HL-60 (cell line): Measurements from ENCODE around the gene TRAM2.

Experiments used
- DNase-seq, 2 experiments: peaks; one replicate each; pipeline ENCODE4 v3.0.0-alpha.2; 2010 to 2020; ENCODE audit warnings: low read depth in 1 of 2, low spot score in 1 of 2
- H3K27ac ChIP-seq: fragments of 250-450 bp; sonication (Bioruptor Pico); replicated peaks from 2 replicates; pipeline ENCODE4 v1.5.1; 2020; ENCODE audit warnings: mild to moderate bottlenecking, moderate library complexity
- H3K27me3 ChIP-seq: fragments of 250-450 bp; sonication (Bioruptor Pico); 2 replicates; pipeline ENCODE4 v1.5.1; 2021; ENCODE audit warnings: mild to moderate bottlenecking, moderate library complexity; ENCODE audit not compliant: insufficient read depth, poor library complexity, severe bottlenecking
- H3K4me3 ChIP-seq: replicated peaks from 2 replicates; pipeline ENCODE4 v1.5.1; 2011; ENCODE audit warnings: mild to moderate bottlenecking, control low read depth, low read length; ENCODE audit not compliant: insufficient read depth
- GABPA ChIP-seq: IDR thresholded peaks from 2 replicates; pipeline ENCODE4 v1.6.1; 2012; ENCODE audit warnings: low read depth
- POLR2AphosphoS5 ChIP-seq: IDR thresholded peaks from 2 replicates; pipeline ENCODE4 v1.6.1; 2012; ENCODE audit warnings: low read depth
- SPI1 ChIP-seq: IDR thresholded peaks from 2 replicates; pipeline ENCODE4 v1.6.1; 2012; ENCODE audit warnings: low read depth, mild to moderate bottlenecking, borderline replicate concordance
- TF ChIP-seq, protein P1 (sequence below): IDR thresholded peaks from 2 replicates; pipeline ENCODE4 v1.6.1; 2012; ENCODE audit warnings: low read depth; ENCODE audit not compliant: insufficient replicate concordance
- TF ChIP-seq, protein P2 (sequence below): IDR thresholded peaks from one replicate; pipeline ENCODE4 v1.5.1; 2011; ENCODE audit warnings: low read length, control low read depth, inconsistent platforms; ENCODE audit not compliant: insufficient read depth

TRAM2 gene

GRCh38 chr6:52527436-52527835 lies 49.4 kb downstream of the TRAM2 start:
- TF ChIP-seq, protein P1, sequence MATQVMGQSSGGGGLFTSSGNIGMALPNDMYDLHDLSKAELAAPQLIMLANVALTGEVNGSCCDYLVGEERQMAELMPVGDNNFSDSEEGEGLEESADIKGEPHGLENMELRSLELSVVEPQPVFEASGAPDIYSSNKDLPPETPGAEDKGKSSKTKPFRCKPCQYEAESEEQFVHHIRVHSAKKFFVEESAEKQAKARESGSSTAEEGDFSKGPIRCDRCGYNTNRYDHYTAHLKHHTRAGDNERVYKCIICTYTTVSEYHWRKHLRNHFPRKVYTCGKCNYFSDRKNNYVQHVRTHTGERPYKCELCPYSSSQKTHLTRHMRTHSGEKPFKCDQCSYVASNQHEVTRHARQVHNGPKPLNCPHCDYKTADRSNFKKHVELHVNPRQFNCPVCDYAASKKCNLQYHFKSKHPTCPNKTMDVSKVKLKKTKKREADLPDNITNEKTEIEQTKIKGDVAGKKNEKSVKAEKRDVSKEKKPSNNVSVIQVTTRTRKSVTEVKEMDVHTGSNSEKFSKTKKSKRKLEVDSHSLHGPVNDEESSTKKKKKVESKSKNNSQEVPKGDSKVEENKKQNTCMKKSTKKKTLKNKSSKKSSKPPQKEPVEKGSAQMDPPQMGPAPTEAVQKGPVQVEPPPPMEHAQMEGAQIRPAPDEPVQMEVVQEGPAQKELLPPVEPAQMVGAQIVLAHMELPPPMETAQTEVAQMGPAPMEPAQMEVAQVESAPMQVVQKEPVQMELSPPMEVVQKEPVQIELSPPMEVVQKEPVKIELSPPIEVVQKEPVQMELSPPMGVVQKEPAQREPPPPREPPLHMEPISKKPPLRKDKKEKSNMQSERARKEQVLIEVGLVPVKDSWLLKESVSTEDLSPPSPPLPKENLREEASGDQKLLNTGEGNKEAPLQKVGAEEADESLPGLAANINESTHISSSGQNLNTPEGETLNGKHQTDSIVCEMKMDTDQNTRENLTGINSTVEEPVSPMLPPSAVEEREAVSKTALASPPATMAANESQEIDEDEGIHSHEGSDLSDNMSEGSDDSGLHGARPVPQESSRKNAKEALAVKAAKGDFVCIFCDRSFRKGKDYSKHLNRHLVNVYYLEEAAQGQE, result no peak
- TF ChIP-seq POLR2AphosphoS5, result no peak
- no peak for TF ChIP-seq SPI1
- TF ChIP-seq, protein P2, sequence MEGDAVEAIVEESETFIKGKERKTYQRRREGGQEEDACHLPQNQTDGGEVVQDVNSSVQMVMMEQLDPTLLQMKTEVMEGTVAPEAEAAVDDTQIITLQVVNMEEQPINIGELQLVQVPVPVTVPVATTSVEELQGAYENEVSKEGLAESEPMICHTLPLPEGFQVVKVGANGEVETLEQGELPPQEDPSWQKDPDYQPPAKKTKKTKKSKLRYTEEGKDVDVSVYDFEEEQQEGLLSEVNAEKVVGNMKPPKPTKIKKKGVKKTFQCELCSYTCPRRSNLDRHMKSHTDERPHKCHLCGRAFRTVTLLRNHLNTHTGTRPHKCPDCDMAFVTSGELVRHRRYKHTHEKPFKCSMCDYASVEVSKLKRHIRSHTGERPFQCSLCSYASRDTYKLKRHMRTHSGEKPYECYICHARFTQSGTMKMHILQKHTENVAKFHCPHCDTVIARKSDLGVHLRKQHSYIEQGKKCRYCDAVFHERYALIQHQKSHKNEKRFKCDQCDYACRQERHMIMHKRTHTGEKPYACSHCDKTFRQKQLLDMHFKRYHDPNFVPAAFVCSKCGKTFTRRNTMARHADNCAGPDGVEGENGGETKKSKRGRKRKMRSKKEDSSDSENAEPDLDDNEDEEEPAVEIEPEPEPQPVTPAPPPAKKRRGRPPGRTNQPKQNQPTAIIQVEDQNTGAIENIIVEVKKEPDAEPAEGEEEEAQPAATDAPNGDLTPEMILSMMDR, result no peak
- TF ChIP-seq GABPA, result no peak

DNA sequence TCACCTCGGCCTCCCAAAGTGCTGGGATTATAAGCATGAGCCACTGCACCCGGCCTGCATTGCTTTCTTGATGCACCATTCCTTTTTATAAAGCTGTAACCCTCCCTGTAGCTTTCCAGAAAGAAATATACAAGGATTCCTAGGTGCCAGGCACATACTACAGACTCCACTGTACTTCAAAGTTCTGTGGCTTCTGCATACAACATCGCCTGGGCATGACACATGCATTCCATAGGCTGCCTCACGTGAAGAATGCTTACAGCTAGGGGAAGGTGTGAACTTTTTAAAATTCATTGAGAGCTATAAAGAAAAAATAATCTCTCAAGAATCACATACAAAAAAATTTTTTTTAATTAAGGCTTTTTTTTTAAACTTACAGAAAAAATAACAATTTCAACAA lies 50.2 kb downstream of the TRAM2 start:
- Histone ChIP-seq H3K4me3 (no peak overlapping the region), H3K27me3 (no peaks in the 10 kb centered on the region), H3K27ac (no peak overlapping the region)
- no peak for DNase-seq
- no peak for TF ChIP-seq SPI1
- TF ChIP-seq POLR2AphosphoS5, result no peak
- TF ChIP-seq GABPA, result no peak
- TF ChIP-seq, protein P2, result no peak
- TF ChIP-seq, protein P1, result no peak

More at GRCh38 chr6:52527436-52527835, 49.4 kb downstream of the TRAM2 start:
- Histone ChIP-seq H3K4me3 (no peak overlapping the region), H3K27me3 (no peaks in the 10 kb centered on the region), H3K27ac (no peak overlapping the region)
- DNase-seq, result no peak

- no peak for DNase-seq
- H3K27ac ChIP-seq, result no peak overlapping the region
- H3K27me3 ChIP-seq, result no peaks in the 10 kb centered on the region
- no peak for TF ChIP-seq SPI1
- H3K4me3 ChIP-seq, result no peak overlapping the region
Measured at GRCh38 chr6:52524918-52525317, 51.9 kb downstream of the TRAM2 start.

DNA sequence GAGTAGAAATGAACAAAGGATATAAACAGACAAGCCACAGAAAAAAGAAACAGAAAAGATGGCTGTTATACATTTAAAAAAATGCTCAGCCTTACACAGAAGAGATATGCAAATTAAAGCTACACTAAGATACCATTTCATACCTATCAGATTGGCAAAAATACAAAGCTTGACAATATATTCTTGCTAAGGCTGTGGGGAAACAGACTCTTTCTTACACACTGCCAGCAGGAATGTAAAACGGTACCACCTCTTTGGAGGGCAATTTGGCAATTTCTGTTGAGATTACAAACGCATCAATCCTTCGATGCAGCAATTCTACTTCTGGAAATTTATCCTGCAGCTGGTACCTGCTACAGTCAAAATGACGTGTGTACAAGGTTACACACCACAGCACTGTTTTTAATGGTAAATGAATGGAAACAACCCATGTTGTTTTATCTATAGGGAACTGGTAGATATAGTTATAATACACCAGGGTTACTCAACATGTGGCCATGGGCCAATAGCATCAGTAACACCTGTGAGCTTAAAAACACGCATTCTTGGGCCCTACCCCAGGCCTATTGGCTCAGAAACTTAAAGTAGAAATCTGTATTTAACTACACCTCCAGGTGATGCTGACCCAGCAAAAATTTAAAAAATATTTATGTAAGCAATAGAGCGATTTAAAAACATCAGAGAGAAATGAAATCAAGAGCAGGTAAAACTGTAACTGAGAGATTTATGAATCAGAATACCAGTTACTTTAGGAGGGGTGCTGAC lies 53.3 kb downstream of the TRAM2 start:
- Histone ChIP-seq H3K4me3 (no peak overlapping the region), H3K27ac (no peak overlapping the region), H3K27me3 (no peaks in the 10 kb centered on the region)
- TF ChIP-seq SPI1 (no peak), GABPA (no peak), POLR2AphosphoS5 (no peak)
- TF ChIP-seq, protein P1, result no peak
- TF ChIP-seq, protein P2, result no peak
- no peak for DNase-seq
